Transverse colon (tissue), 4 donors: ENCODE results near the gene SLC7A1. TPM values are rescaled to one million over a fixed set of nuclear protein-coding genes. Genes with fewer than 3 reads are reported as not detected.

Experiments used
- DNase-seq: peaks from one replicate; pipeline ENCODE4 v3.0.0-alpha.2; 2019
- H3K27ac ChIP-seq, 4 donors: fragments of 200-600 bp; sonication (generic); 2 replicates each; pipeline ENCODE4 v1.5.1; 2016 to 2018; ENCODE audit warnings: inconsistent platforms in 4 of 4
- H3K27me3 ChIP-seq: fragments of 200-600 bp; sonication (generic); 2 replicates; pipeline ENCODE4 v1.5.1; 2017; ENCODE audit warnings: inconsistent platforms
- H3K36me3 ChIP-seq, 4 donors: fragments of 200-600 bp; sonication (generic); 2 replicates each; pipeline ENCODE4 v1.5.1; 2017 to 2019; ENCODE audit warnings: inconsistent platforms in 4 of 4
- H3K4me1 ChIP-seq, 4 donors: fragments of 200-600 bp; sonication (generic); 2 replicates each; pipeline ENCODE4 v1.5.1; 2017 to 2020; ENCODE audit warnings: inconsistent platforms in 4 of 4
- H3K4me3 ChIP-seq, 4 donors: fragments of 200-600 bp; sonication (generic); 1 replicate in 1 of 4; 2 replicates in 3 of 4; pipeline versions ENCODE4 v1.5.1 to v1.6.1; 2017 to 2019; ENCODE audit warnings: inconsistent platforms in 4 of 4
- H3K9me3 ChIP-seq, 2 donors: fragments of 200-600 bp; sonication (generic); 2 replicates each; pipeline ENCODE4 v1.5.1; 2017 to 2019; ENCODE audit warnings: inconsistent platforms in 2 of 2
- EP300 ChIP-seq: sonication (generic); formaldehyde crosslinking; IDR thresholded peaks from one replicate; pipeline ENCODE4 v1.6.1; 2017; ENCODE audit warnings: antibody characterized with exemption, low read depth
- POLR2A ChIP-seq: fragments of 450-650 bp; IDR thresholded peaks from one replicate; pipeline ENCODE4 v1.6.1; 2016; ENCODE audit warnings: antibody characterized with exemption, mild to moderate bottlenecking, moderate library complexity
- POLR2AphosphoS5 ChIP-seq, 3 donors: sonication (generic); formaldehyde crosslinking; IDR thresholded peaks; one replicate each; pipeline ENCODE4 v1.6.1; 2016; ENCODE audit warnings: antibody characterized with exemption in 3 of 3
- WGBS, 2 donors: methylation state at CpG; one replicate each; pipeline ENCODE4 v1.1.5; 2018; ENCODE audit warnings: low coverage in 1 of 2; 5-methylcytosine and 5-hydroxymethylcytosine counted together
- in situ Hi-C, 4 donors: fragments of 200-750 bp; cut with MboI; loops; one replicate each; pipeline versions ENCODE4 v1.15.0 to v1.15.1; 2017; ENCODE audit warnings: low sequenced_read_pairs in 3 of 4, low pct_ligation_motif_present in 1 of 4, low pct_unique_long_range_greater_than_20kb in 1 of 4
- intact Hi-C: fragments of 100-400 bp; cut with DNase I; formaldehyde crosslinking; loops from one replicate; pipeline ENCODE4 v1.15.1; 2023; ENCODE audit warnings: low total_unique reads
- total RNA-seq, 4 donors: library from RNA; depleted of rRNA; stranded (reverse); fragments of >200 nt; gene quantifications; one replicate each; pipeline ENCODE4 v1.1.0, GENCODE V29; 2016
- TF ChIP-seq, protein P1 (sequence below), 5 experiments: fragments of 200-600 bp in 3 of 5; fragments of 450-650 bp in 2 of 5; sonication (generic) in 3 of 5; IDR thresholded peaks; 1 replicate in 2 of 5; 2 replicates in 3 of 5; pipeline ENCODE4 v1.5.1; 2016 to 2017; ENCODE audit warnings: antibody characterized with exemption in 5 of 5, inconsistent platforms in 3 of 5, mild to moderate bottlenecking in 2 of 5, moderate library complexity in 1 of 5

Gene SLC7A1
- total RNA-seq, 4 donors from 2014 or later: 10.8 to 21.4 (median 17.9) TPM

DNA sequence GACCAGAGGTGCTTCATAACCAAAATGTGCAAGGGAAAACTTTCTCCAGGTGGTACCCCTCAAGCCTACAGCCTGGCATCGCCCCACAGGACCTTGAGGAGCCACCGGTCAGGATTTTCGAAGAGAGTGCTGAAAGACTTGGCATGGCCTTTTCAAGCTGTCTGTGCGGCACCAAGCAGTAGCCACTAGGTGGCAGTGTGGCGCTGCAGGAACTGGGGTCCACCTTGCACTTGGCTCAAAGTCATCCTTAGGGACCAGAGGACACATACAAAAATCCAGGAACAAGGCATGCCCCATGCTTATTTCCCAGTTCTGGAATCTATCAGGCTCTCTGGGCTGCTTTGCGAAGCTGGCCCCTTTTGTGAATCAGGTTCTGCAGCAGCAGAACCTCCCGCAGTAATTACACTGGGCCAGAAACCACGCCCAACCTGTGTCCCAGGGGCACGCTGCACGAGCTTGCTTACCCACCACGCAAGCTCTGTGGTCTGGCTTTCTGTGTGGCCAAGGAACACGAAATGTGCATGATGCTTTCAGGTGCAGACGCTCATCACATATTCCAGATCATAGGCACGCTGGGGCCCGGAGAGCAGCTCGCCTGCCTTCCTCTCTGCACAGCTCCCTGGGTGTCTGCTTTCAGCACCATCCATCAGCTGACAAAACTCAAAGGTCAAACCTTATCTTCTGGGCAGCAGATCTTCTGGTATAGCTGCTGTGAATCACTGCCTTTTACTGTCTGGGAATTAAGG is 87.2 kb downstream of the SLC7A1 start:
- in situ Hi-C loops: loop anchor here (10.0 to 25.0 kb wide), 4 partner anchors 196 to 606 kb away; no protein-coding TSS in a partner anchor
- Histone ChIP-seq H3K4me1 (peaks cover 0 to 7% (median 4%) of the 10 kb centered on the region in 4 donors), H3K4me3 (no peak overlapping the region), H3K27me3 (peaks cover 7% of the 10 kb centered on the region), H3K9me3 (no peaks in the 10 kb centered on the region), H3K27ac (no peak overlapping the region), H3K36me3 (no peaks in the 10 kb centered on the region)
- 51% methylated on average over 15 of the region's 16 CpGs; no CpG with 5 or more reads in 1 of the 2 donors for WGBS, 2 donors
- peak; percentile 88 for DNase-seq
- TF ChIP-seq, protein P1, sequence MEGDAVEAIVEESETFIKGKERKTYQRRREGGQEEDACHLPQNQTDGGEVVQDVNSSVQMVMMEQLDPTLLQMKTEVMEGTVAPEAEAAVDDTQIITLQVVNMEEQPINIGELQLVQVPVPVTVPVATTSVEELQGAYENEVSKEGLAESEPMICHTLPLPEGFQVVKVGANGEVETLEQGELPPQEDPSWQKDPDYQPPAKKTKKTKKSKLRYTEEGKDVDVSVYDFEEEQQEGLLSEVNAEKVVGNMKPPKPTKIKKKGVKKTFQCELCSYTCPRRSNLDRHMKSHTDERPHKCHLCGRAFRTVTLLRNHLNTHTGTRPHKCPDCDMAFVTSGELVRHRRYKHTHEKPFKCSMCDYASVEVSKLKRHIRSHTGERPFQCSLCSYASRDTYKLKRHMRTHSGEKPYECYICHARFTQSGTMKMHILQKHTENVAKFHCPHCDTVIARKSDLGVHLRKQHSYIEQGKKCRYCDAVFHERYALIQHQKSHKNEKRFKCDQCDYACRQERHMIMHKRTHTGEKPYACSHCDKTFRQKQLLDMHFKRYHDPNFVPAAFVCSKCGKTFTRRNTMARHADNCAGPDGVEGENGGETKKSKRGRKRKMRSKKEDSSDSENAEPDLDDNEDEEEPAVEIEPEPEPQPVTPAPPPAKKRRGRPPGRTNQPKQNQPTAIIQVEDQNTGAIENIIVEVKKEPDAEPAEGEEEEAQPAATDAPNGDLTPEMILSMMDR (IDR thresholded peaks at IDR 0.05): peak; percentile 93 to 98 (median 97)
- no peak for TF ChIP-seq EP300
- intact Hi-C loops: loop anchor here (5.0 kb wide), 1 partner anchor 604 kb away; no protein-coding TSS in a partner anchor

DNA sequence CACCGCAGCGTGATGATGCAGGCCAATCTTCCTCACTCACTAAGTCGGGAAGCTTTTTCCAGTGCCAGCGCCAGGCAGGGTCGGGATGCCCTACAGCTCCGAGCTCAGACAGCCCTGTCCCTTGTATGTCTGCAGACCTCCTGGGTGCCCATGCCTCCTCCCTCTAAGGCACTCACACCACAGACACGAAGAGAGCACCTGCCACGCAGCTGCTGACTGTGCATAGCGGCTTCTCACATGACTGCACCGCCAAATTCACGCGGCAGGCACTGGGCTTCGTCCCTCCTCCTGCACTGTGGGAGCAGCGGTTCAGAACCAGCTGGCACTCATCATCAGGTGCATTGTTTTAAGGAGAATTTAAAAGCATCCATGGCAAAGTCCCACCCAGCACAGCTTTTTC is 88.1 kb downstream of the SLC7A1 start:
- no peak for TF ChIP-seq POLR2A
- no peak for TF ChIP-seq POLR2AphosphoS5 (IDR thresholded peaks at IDR 0.05)
- TF ChIP-seq, protein P1 (IDR thresholded peaks at IDR 0.05): no peak
- TF ChIP-seq EP300: no peak
- in situ Hi-C loops: loop anchor here (10.0 to 25.0 kb wide), 4 partner anchors 197 to 607 kb away; no protein-coding TSS in a partner anchor
- no peak for DNase-seq

DNA sequence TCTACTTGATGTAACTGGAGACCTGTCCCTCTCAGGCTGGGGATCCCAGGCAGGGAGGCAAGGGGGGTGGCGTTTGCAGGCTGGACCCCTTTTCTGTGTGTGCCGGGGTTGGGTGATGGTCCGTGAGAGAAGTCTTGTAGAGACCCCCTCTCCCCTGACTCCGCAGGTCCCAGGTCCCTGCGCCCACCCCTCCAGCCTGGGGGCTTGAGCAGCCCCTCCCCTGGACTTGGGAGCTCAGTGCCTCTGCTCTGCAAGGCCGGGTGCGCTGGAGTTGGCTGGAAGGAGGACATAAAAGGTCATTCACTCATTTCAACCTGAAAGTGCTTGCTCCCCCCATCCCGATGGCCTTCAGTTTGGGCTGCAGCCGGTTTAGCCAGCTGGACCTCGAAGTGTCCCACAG is 89.5 kb downstream of the SLC7A1 start:
- no peak overlapping the region for H3K27ac ChIP-seq
- H3K27me3 ChIP-seq: peaks cover 12% of the 10 kb centered on the region
- no peak overlapping the region for H3K4me3 ChIP-seq
- in situ Hi-C loops: loop anchor here (10.0 to 25.0 kb wide), 4 partner anchors 199 to 609 kb away; no protein-coding TSS in a partner anchor
- intact Hi-C loops: loop anchor here (5.0 kb wide), 1 partner anchor 606 kb away; no protein-coding TSS in a partner anchor
- H3K9me3 ChIP-seq: no peaks in the 10 kb centered on the region
- WGBS, 2 donors: 78% methylated on average over 10 of the region's 10 CpGs; no CpG with 5 or more reads in 1 of the 2 donors
- H3K4me1 ChIP-seq: peaks cover 0 to 7% (median 4%) of the 10 kb centered on the region in 4 donors
- TF ChIP-seq, protein P1 (IDR thresholded peaks at IDR 0.05): no peak
- no peak for TF ChIP-seq EP300
- no peak for DNase-seq
- no peaks in the 10 kb centered on the region for H3K36me3 ChIP-seq

More for the DNA sequence above, 88.1 kb downstream of the SLC7A1 start:
- no peaks in the 10 kb centered on the region for H3K36me3 ChIP-seq
- intact Hi-C loops: loop anchor here (5.0 kb wide), 1 partner anchor 605 kb away; no protein-coding TSS in a partner anchor
- H3K27me3 ChIP-seq: peaks cover 12% of the 10 kb centered on the region
- no peak overlapping the region for H3K27ac ChIP-seq
- 70 to 80% methylated on average over 2 to 14 of the region's 14 CpGs for WGBS, 2 donors
- no peak overlapping the region for H3K4me3 ChIP-seq
- H3K9me3 ChIP-seq: no peaks in the 10 kb centered on the region
- peaks cover 0 to 7% (median 4%) of the 10 kb centered on the region in 4 donors for H3K4me1 ChIP-seq

DNA sequence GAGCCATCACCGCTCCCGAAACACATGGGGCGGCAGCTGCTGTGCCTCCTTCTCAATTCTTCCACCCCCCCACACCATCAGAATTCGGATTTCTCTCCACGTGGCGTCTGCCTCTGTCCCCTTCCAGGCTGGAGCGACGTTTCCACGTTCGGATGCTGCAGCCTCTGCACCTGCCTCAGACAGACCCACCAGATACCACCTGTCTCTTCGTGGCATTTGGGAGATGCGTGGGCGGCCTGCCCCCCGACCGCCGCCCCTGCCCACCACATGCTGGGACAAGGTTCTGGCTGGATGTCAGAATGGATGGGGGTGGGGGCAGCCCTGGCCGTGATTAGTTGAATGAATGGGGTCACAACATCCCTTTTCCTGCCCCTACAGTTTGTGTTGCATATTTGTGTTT is 90.0 kb downstream of the SLC7A1 start:
- intact Hi-C loops (loop anchor here (5.0 kb wide), 1 partner anchor 607 kb away; no protein-coding TSS in a partner anchor), in situ Hi-C loops (loop anchor here (10.0 to 25.0 kb wide), 4 partner anchors 199 to 609 kb away; no protein-coding TSS in a partner anchor)
- TF ChIP-seq EP300 (no peak), POLR2A (no peak), POLR2AphosphoS5 (IDR thresholded peaks at IDR 0.05) (no peak)
- TF ChIP-seq, protein P1 (IDR thresholded peaks at IDR 0.05): no peak

More for the DNA sequence above, 90.0 kb downstream of the SLC7A1 start:
- 80 to 88% methylated on average over 1 to 17 of the region's 17 CpGs for WGBS, 2 donors
- Histone ChIP-seq H3K27me3 (peaks cover 12% of the 10 kb centered on the region), H3K4me3 (no peak overlapping the region), H3K4me1 (peaks cover 0 to 7% (median 4%) of the 10 kb centered on the region in 4 donors), H3K9me3 (no peaks in the 10 kb centered on the region), H3K27ac (no peak overlapping the region), H3K36me3 (no peaks in the 10 kb centered on the region)
- DNase-seq: no peak
